Caco-2 (cell line): ENCODE data around the gene SH2D3A. TPM values are rescaled to one million over a fixed set of nuclear protein-coding genes. Genes with fewer than 3 reads are reported as not detected.
A peak's percentile ranks its signal among the peaks of the same experiment; 100 is the strongest.

Source experiments
- BruUV-seq: library from RNA; stranded (reverse); fragments of 400-500 nt; replicated peaks from 2 replicates; lab custom pipeline; 2021; lab: Mats Ljungman, UMichigan
- CTCF ChIA-PET: fragments of 300-600 bp; sonication (Branson Sonifier 250); formaldehyde crosslinking; loops from one replicate; lab custom pipeline; 2022; ENCODE audit warnings: antibody characterized with exemption; lab: Charles Lee
- POLR2A ChIA-PET: fragments of 300-600 bp; sonication (Branson Sonifier 250); formaldehyde crosslinking; loops from one replicate; lab custom pipeline; 2022; ENCODE audit warnings: antibody characterized with exemption; lab: Charles Lee
- DNase-seq, 2 experiments: peaks; one replicate each; pipeline versions ENCODE4 v3.0.0 to v3.0.0-alpha.2; 2020 to 2022
- H3K27me3 ChIP-seq: replicated peaks from 2 replicates; pipeline ENCODE4 v1.6.0; 2011; ENCODE audit warnings: low read length; ENCODE audit not compliant: control insufficient read depth, insufficient read depth
- H3K36me3 ChIP-seq: 2 replicates; pipeline ENCODE4 v1.5.1; 2011; ENCODE audit warnings: low read length; ENCODE audit not compliant: control insufficient read depth, insufficient read depth
- H3K4me1 ChIP-seq: fragments of 250-450 bp; sonication (Bioruptor Pico); 2 replicates; pipeline ENCODE4 v1.5.1; 2020; ENCODE audit warnings: mild to moderate bottlenecking
- H3K4me3 ChIP-seq: 2 replicates; pipeline ENCODE4 v1.5.1; 2011; ENCODE audit warnings: low read depth, mild to moderate bottlenecking, control low read depth, low read length
- H3K9me3 ChIP-seq: fragments of 250-450 bp; sonication (Bioruptor Pico); 2 replicates; pipeline ENCODE4 v1.5.1; 2020; ENCODE audit warnings: mild to moderate bottlenecking, moderate library complexity
- H3K27ac Mint-ChIP-seq: one replicate; pipeline ENCODE4 v1.8.0; 2022; ENCODE audit warnings: mixed read lengths; ENCODE audit not compliant: unreplicated experiment
- H3K27me3 Mint-ChIP-seq: one replicate; pipeline ENCODE4 v1.8.0; 2022; ENCODE audit warnings: mixed read lengths; ENCODE audit not compliant: insufficient read depth, unreplicated experiment
- H3K36me3 Mint-ChIP-seq: one replicate; pipeline ENCODE4 v1.8.0; 2022; ENCODE audit warnings: mild to moderate bottlenecking, mixed read lengths; ENCODE audit not compliant: insufficient read depth, unreplicated experiment
- H3K4me1 Mint-ChIP-seq: one replicate; pipeline ENCODE4 v1.8.0; 2022; ENCODE audit warnings: low read depth, mixed read lengths; ENCODE audit not compliant: unreplicated experiment
- H3K4me3 Mint-ChIP-seq: one replicate; pipeline ENCODE4 v1.8.0; 2022; ENCODE audit warnings: mild to moderate bottlenecking, moderate library complexity, mixed read lengths; ENCODE audit not compliant: unreplicated experiment
- H3K9me3 Mint-ChIP-seq: one replicate; pipeline ENCODE4 v1.8.0; 2022; ENCODE audit warnings: mixed read lengths; ENCODE audit not compliant: unreplicated experiment
- intact Hi-C: fragments of 100-400 bp; cut with micrococcal nuclease; formaldehyde crosslinking; loops from one replicate; pipeline ENCODE4 v1.10.0; 2022; ENCODE audit not compliant: unreplicated experiment
- total RNA-seq: library from RNA; stranded (reverse); gene quantifications from 2 replicates; pipeline ENCODE4 v1.2.3, GENCODE V29; 2022
- TF ChIP-seq, protein P1 (sequence below), 2 experiments: fragments of 200-600 bp in 1 of 2; IDR thresholded peaks; 1 replicate in 1 of 2; 2 replicates in 1 of 2; pipeline versions ENCODE4 v1.5.1 to v1.8.0; 2011 to 2022; ENCODE audit warnings: antibody characterized with exemption in 1 of 2, control low read depth in 1 of 2, inconsistent platforms in 1 of 2, low read depth in 1 of 2, low read length in 1 of 2, mild to moderate bottlenecking in 1 of 2, moderate library complexity in 1 of 2; ENCODE audit not compliant: insufficient read depth in 1 of 2, severe bottlenecking in 1 of 2, unreplicated experiment in 1 of 2

The SH2D3A gene
- total RNA-seq, 1 experiment from 2014 or later = 20.5 TPM

DNA sequence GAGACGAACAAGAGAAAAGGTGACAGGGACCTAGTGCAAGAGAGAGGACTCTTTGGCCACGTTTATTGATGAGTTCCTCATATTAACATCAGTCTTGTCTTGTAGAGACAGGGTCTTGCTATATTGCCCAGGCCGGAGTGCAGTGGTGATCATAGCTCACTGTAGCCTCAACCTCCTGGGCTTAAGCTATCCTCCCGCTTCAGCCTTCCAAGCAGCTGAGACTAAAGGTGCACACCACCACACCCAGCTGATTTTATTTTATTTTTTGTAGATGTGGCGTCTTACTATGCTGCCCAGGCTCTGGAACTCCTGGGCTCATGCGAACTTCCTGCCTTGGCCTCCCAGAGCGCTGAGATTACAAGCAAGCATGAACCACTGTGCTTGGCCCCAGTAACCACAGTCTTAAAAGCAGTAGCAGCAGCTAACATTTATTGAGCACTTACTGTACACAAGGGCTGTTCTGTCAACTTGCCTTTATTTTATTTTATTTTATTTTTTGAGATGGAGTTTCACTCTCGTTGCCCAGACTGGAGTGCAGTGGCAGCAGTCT lies 1.1 kb upstream of the SH2D3A start:
- Histone ChIP-seq H3K27me3 (no peaks in the 10 kb centered on the region), H3K4me1 (peaks cover 13% of the 10 kb centered on the region), H3K4me3 (no peak overlapping the region), H3K9me3 (no peaks in the 10 kb centered on the region), H3K36me3 (no peaks in the 10 kb centered on the region; the same call in 1 of the 2 replicates)
- Mint-ChIP-seq H3K27me3 (no peaks in the 10 kb centered on the region), H3K4me1 (peaks cover 10% of the 10 kb centered on the region), H3K9me3 (no peaks in the 10 kb centered on the region), H3K27ac (no peak overlapping the region), H3K36me3 (peaks cover 40% of the 10 kb centered on the region), H3K4me3 (peak overlapping the region; percentile 80)
- TF ChIP-seq, protein P1, sequence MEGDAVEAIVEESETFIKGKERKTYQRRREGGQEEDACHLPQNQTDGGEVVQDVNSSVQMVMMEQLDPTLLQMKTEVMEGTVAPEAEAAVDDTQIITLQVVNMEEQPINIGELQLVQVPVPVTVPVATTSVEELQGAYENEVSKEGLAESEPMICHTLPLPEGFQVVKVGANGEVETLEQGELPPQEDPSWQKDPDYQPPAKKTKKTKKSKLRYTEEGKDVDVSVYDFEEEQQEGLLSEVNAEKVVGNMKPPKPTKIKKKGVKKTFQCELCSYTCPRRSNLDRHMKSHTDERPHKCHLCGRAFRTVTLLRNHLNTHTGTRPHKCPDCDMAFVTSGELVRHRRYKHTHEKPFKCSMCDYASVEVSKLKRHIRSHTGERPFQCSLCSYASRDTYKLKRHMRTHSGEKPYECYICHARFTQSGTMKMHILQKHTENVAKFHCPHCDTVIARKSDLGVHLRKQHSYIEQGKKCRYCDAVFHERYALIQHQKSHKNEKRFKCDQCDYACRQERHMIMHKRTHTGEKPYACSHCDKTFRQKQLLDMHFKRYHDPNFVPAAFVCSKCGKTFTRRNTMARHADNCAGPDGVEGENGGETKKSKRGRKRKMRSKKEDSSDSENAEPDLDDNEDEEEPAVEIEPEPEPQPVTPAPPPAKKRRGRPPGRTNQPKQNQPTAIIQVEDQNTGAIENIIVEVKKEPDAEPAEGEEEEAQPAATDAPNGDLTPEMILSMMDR (IDR thresholded peaks at IDR 0.05; ENCODE audit: insufficient read depth in 1 of 2, low read depth in 1 of 2, low read length in 1 of 2, severe bottlenecking in 1 of 2, unreplicated experiment in 1 of 2) = no peak
- DNase-seq = no peak
- no TSS peak for BruUV-seq
- ChIA-PET POLR2A (no interaction called here), CTCF (no interaction called here)
- intact Hi-C loops = no loop called here

DNA sequence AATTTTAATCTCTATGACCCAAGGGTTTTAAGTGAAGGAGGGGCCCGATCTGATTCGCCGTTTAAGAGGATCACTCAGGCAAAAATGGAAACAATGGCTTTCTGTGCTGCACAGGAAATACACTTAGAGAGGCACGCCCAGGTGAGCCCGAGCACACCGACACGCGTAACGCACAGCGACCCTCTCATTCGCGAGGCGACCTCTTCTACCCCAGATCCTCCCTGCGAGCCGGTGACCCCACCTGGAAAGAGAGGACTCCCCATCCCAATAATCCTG lies 216 bp downstream of the SH2D3A start:
- Histone ChIP-seq H3K4me3 (peak overlapping the region; percentile 80), H3K36me3 (no peaks in the 10 kb centered on the region; the same call in 1 of the 2 replicates), H3K27me3 (no peaks in the 10 kb centered on the region), H3K4me1 (peaks cover 13% of the 10 kb centered on the region), H3K9me3 (no peaks in the 10 kb centered on the region)
- ChIA-PET POLR2A (interaction anchor here (0.6 to 1.9 kb wide), 2 partner anchors 14 to 26 kb away, joined by 3 to 13 read pairs; no protein-coding TSS in a partner anchor), CTCF (interaction anchor here (1.6 kb wide), 1 partner anchor 29 kb away, joined by 5 read pairs; no protein-coding TSS in a partner anchor)
- intact Hi-C loops = loop anchor here (1.0 to 2.0 kb wide), 2 partner anchors 96 to 250 kb away; no protein-coding TSS in a partner anchor
- Mint-ChIP-seq H3K27me3 (no peaks in the 10 kb centered on the region), H3K9me3 (no peaks in the 10 kb centered on the region), H3K4me1 (peaks cover 10% of the 10 kb centered on the region), H3K36me3 (peaks cover 39% of the 10 kb centered on the region), H3K4me3 (peak overlapping the region; percentile 80), H3K27ac (peak overlapping the region; percentile 94)
- TF ChIP-seq, protein P1 (IDR thresholded peaks at IDR 0.05; ENCODE audit: insufficient read depth in 1 of 2, low read depth in 1 of 2, low read length in 1 of 2, severe bottlenecking in 1 of 2, unreplicated experiment in 1 of 2) = no peak
- no peak for DNase-seq
- BruUV-seq = no TSS peak

DNA sequence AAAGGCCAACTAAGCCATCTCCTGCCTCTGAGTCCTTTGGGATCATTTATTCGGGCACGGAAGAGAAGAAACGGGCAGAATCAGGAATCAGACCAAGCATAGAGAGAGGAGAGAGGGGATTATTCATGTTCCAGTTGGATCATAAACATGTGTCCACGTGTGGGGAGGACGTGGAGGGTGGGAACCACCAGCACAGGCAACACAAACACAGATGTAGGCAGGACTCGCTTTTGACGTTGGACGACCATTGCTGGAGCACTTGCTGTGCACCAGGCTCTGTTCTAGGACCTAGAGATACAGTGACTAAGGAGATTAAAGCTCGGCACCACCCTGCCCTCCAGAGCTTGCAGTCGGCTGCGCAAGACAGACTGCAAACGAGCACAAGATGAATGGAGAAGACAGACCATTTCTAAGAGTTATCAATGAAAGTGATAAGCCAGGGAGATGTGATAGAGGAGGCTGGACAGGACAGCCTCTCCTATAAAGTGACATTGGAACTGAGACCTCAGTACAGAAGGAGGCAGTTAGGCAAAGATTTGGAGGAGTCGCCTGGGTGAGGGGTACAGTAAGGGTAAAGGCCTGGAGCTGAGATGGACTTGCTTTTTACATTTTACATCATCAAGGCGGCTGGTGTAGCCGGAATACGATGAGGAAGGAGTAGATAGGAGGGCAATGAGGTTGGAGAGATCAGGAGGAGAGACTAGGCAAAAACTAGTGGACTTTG lies 716 bp downstream of the SH2D3A start:
- peaks cover 13% of the 10 kb centered on the region for H3K4me1 ChIP-seq
- TF ChIP-seq, protein P1 (IDR thresholded peaks at IDR 0.05; ENCODE audit: insufficient read depth in 1 of 2, low read depth in 1 of 2, low read length in 1 of 2, severe bottlenecking in 1 of 2, unreplicated experiment in 1 of 2) = peak in 1 of 2 experiments; percentile 6
- intact Hi-C loops = loop anchor here (1.0 to 2.0 kb wide), 4 partner anchors 13 to 250 kb away; no protein-coding TSS in a partner anchor
- H3K4me3 Mint-ChIP-seq = peak overlapping the region; percentile 80
- H3K9me3 Mint-ChIP-seq = no peaks in the 10 kb centered on the region
- CTCF ChIA-PET = interaction anchor here (1.1 to 1.6 kb wide), 2 partner anchors 14 to 28 kb away, joined by 3 to 5 read pairs; no protein-coding TSS in a partner anchor
- BruUV-seq = TSS peak; percentile 87
- H3K36me3 Mint-ChIP-seq = peaks cover 37% of the 10 kb centered on the region
- H3K4me3 ChIP-seq = peak overlapping the region; percentile 80
- H3K27me3 ChIP-seq = no peaks in the 10 kb centered on the region
- DNase-seq = no peak
- no peaks in the 10 kb centered on the region for H3K9me3 ChIP-seq
- H3K4me1 Mint-ChIP-seq = peaks cover 10% of the 10 kb centered on the region
- H3K27ac Mint-ChIP-seq = peak overlapping the region; percentile 94
- no peaks in the 10 kb centered on the region for H3K27me3 Mint-ChIP-seq
- no peaks in the 10 kb centered on the region; the same call in 1 of the 2 replicates for H3K36me3 ChIP-seq
- POLR2A ChIA-PET = interaction anchor here (0.9 to 1.9 kb wide), 2 partner anchors 14 to 29 kb away, joined by 3 to 13 read pairs; partner anchors contain the start of gene GPR108
